22Rv1 (cell line): Measurements from ENCODE around the gene DAP.

ENCODE experiments used
- ZFX ChIP-seq: fragments of 450-650 bp; IDR thresholded peaks from 2 replicates; pipeline ENCODE4 v1.6.1; 2017; ENCODE audit warnings: antibody characterized with exemption, borderline replicate concordance
- TF ChIP-seq, protein P1 (sequence below): fragments of 450-650 bp; IDR thresholded peaks from 2 replicates; pipeline ENCODE4 v1.5.1; 2017; ENCODE audit warnings: mild to moderate bottlenecking

- TF ChIP-seq, protein P1, sequence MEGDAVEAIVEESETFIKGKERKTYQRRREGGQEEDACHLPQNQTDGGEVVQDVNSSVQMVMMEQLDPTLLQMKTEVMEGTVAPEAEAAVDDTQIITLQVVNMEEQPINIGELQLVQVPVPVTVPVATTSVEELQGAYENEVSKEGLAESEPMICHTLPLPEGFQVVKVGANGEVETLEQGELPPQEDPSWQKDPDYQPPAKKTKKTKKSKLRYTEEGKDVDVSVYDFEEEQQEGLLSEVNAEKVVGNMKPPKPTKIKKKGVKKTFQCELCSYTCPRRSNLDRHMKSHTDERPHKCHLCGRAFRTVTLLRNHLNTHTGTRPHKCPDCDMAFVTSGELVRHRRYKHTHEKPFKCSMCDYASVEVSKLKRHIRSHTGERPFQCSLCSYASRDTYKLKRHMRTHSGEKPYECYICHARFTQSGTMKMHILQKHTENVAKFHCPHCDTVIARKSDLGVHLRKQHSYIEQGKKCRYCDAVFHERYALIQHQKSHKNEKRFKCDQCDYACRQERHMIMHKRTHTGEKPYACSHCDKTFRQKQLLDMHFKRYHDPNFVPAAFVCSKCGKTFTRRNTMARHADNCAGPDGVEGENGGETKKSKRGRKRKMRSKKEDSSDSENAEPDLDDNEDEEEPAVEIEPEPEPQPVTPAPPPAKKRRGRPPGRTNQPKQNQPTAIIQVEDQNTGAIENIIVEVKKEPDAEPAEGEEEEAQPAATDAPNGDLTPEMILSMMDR, result no peak
- no peak for TF ChIP-seq ZFX
Observed at GRCh38 chr5:10772901-10773585, 12.0 kb upstream of the DAP start.
